Ovary (tissue), 9 donors: ENCODE data around the gene DNAH17. TPM values are rescaled to one million over a fixed set of nuclear protein-coding genes. Genes with fewer than 3 reads are reported as not detected.

Source experiments
- DNase-seq, 5 donors: peaks; one replicate each; pipeline ENCODE4 v3.0.0-alpha.2; 2019 to 2020
- H3K27ac ChIP-seq, 2 donors: fragments of 200-600 bp; one replicate each; pipeline versions ENCODE4 v1.5.1 to v1.8.0; 2019 to 2022
- H3K27me3 ChIP-seq: fragments of 200-600 bp; one replicate; pipeline ENCODE4 v1.8.0; 2022
- H3K36me3 ChIP-seq: fragments of 200-600 bp; sonication (generic); one replicate; pipeline ENCODE4 v1.5.1; 2019
- H3K4me1 ChIP-seq: one replicate; pipeline ENCODE4 v1.8.1; 2013; ENCODE audit warnings: mild to moderate bottlenecking, moderate library complexity; ENCODE audit not compliant: insufficient read depth
- H3K4me3 ChIP-seq: fragments of 200-600 bp; sonication (generic); one replicate; pipeline ENCODE4 v1.5.1; 2017
- H3K9me3 ChIP-seq, 2 donors: fragments of 200-600 bp in 1 of 2; sonication (generic) in 1 of 2; one replicate each; pipeline versions ENCODE4 v1.5.1 to v1.8.1; 2013 to 2019; ENCODE audit warnings: mild to moderate bottlenecking in 1 of 2, moderate library complexity in 1 of 2
- EP300 ChIP-seq: sonication (generic); formaldehyde crosslinking; IDR thresholded peaks from one replicate; pipeline ENCODE4 v1.6.1; 2017; ENCODE audit warnings: antibody characterized with exemption
- POLR2A ChIP-seq: fragments of 450-650 bp; IDR thresholded peaks from one replicate; pipeline ENCODE4 v1.6.1; 2017; ENCODE audit warnings: antibody characterized with exemption, mild to moderate bottlenecking, moderate library complexity
- WGBS, 3 donors: extraction: QIAGEN DNeasy Blood & Tissue Kit in 1 of 3; methylation state at CpG; one replicate each; pipeline versions ENCODE4 v1.1.5 to v1.1.7; 2013 to 2017; 5-methylcytosine and 5-hydroxymethylcytosine counted together
- intact Hi-C, 4 donors: fragments of 100-400 bp; cut with DNase I; formaldehyde crosslinking; loops; one replicate each; pipeline versions ENCODE4 v1.11.0 to v1.15.1; 2022 to 2023
- polyA plus RNA-seq, 2 donors: library from polyadenylated mRNA; stranded (reverse); fragments of 200-250 nt in 1 of 2; fragments of 350-450 nt in 1 of 2; fragmentation: Illumina TruSeq in 1 of 2; extraction: RNeasy Lipid Tissue Mini Kit (QIAGEN cat#74804) in 1 of 2; gene quantifications; one replicate each; pipeline ENCODE4 v1.2.3, GENCODE V29; 2013 to 2014
- total RNA-seq, 7 donors: library from RNA; depleted of rRNA in 2 of 7; stranded (reverse); fragments of >200 nt in 2 of 7; fragmentation: NEBNext Ultra II Directional in 3 of 7; extraction: Animal tissue kit (Norgen Biotek cat#: 25700) in 3 of 7; gene quantifications; one replicate each; pipeline versions ENCODE4 v1.1.0 to v1.2.4, GENCODE V29; 2016 to 2023
- TF ChIP-seq, protein P1 (sequence below), 3 donors: fragments of 450-650 bp in 2 of 3; fragments of 200-600 bp in 1 of 3; IDR thresholded peaks; one replicate each; pipeline versions ENCODE4 v1.5.1 to v1.8.0; 2016 to 2022; ENCODE audit warnings: antibody characterized with exemption in 3 of 3, mild to moderate bottlenecking in 1 of 3
- donor health status: DM: no; HTN: no; CAD: no; lungs with moderate emphysema.
- donor health status: DM: no; HTN: no; CAD: no.
- donor health status: Bipolar disorder and iron deficiency.
- donor health status: DM: yes; HTN: yes; CAD: no.
- donor health status: DM: no; HTN: no; CAD: no.
- donor health status: DM: yes; HTN: yes; CAD: no.

Gene DNAH17
- total and polyA plus RNA-seq, 9 donors = 0.07 to 0.25 (median 0.12) TPM; not detected in 6

DNA sequence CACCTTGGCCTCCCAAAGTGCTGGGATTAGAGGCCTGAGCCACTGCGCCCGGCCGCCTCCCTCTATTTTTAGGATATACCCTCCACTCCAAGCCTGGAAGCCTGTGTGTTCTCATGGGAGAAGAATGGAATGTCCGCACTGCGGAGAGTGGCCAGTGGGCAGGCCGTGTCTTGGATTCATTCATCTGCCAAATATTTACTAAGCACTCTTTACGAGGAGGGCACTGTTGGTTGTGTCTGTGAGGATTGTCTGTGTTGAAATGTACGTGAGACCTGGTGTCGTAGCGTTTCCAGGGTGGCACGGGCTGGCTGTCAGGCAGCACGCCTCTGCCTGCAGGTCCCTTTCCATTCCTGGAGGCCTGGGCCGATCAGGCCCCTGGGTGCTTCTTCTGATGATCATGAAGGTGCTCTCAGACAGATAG, 179.5 kb downstream of the DNAH17 start:
- Histone ChIP-seq H3K27ac (no peak overlapping the region), H3K36me3 (no peaks in the 10 kb centered on the region), H3K27me3 (no peaks in the 10 kb centered on the region), H3K4me3 (no peak overlapping the region), H3K9me3 (no peaks in the 10 kb centered on the region), H3K4me1 (peaks cover 2% of the 10 kb centered on the region)
- WGBS, 3 donors = 30 to 38% (median 36%) methylated on average over 13 of the region's 13 CpGs
- intact Hi-C loops = no loop called here
- no peak for DNase-seq
- TF ChIP-seq, protein P1, sequence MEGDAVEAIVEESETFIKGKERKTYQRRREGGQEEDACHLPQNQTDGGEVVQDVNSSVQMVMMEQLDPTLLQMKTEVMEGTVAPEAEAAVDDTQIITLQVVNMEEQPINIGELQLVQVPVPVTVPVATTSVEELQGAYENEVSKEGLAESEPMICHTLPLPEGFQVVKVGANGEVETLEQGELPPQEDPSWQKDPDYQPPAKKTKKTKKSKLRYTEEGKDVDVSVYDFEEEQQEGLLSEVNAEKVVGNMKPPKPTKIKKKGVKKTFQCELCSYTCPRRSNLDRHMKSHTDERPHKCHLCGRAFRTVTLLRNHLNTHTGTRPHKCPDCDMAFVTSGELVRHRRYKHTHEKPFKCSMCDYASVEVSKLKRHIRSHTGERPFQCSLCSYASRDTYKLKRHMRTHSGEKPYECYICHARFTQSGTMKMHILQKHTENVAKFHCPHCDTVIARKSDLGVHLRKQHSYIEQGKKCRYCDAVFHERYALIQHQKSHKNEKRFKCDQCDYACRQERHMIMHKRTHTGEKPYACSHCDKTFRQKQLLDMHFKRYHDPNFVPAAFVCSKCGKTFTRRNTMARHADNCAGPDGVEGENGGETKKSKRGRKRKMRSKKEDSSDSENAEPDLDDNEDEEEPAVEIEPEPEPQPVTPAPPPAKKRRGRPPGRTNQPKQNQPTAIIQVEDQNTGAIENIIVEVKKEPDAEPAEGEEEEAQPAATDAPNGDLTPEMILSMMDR (IDR thresholded peaks at IDR 0.05) = no peak
- TF ChIP-seq POLR2A (no peak), EP300 (no peak)

DNA sequence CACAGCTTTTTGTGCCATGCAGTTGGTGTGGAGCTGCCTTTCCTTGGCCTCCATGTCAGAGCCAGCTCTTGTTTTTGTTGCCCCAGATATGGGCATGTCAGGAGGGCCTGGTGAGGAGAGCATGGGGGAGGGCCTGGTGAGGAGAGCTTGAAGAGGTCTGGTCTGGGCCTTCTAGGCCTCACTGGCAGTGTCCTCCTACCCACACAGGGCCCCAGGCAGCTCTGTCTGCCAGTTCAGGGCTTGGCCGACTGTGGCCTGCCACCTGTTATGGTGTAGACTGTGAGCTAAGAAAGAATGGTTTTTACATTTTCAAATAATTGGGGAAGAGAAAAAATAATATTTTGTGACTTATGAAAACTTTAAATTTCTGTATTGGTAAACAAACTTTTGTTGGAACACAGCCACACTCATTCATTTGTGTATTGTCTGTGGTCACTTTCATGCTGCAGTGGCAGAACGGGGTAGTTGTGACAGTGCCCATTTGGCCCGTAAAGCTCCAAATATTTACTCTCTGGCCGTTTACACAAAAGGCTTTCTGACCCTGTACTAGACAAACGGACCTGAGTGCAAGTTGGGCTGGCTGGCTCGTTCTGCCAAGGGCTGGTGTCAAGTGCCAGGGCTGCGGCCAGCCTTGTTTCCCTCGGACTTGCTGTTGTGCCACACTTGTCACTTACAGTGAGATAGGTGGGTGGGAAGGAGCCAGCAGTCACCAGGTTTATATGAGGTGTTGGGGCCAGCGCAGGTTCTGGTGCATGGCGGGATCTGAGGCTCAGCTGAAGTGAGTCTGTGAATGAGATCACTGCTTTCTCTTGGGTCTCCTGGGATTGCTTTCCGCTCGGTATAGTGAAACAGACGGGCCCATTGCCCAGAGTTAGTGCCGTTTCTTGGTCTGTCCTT, 180.5 kb downstream of the DNAH17 start:
- no peaks in the 10 kb centered on the region for H3K36me3 ChIP-seq
- intact Hi-C loops = no loop called here
- WGBS, 3 donors = 64 to 73% (median 69%) methylated on average over 14 of the region's 14 CpGs

DNA sequence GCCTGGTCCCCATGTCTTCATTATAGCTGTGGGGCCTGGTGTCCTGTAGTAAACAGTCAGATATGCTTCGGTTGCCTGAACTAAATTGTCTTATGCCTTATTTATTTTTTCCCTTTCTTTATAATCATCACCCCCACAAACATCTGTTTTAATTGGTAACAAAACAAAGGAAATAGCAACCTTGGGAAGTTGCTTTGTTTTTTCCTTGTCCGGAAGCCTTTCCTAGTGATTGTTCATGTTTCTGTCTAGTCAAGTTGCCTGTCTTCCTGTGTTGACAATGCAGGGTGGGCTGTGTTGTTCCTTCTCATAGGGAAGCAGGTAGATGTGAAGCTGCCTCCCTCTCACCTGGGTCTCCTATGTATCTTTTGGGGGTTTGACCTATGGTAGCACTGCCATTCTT, 182.0 kb downstream of the DNAH17 start:
- H3K36me3 ChIP-seq = no peaks in the 10 kb centered on the region
- no peak for TF ChIP-seq EP300
- TF ChIP-seq POLR2A = no peak
- TF ChIP-seq, protein P1 (IDR thresholded peaks at IDR 0.05) = no peak
- H3K27ac ChIP-seq = no peak overlapping the region
- no peak for DNase-seq
- 46 to 63% (median 49%) methylated on average over 2 of the region's 2 CpGs for WGBS, 3 donors
- no peaks in the 10 kb centered on the region for H3K27me3 ChIP-seq
- no peaks in the 10 kb centered on the region for H3K9me3 ChIP-seq
- intact Hi-C loops = no loop called here
- no peak overlapping the region for H3K4me3 ChIP-seq
- peaks cover 3% of the 10 kb centered on the region for H3K4me1 ChIP-seq

More for the DNA sequence above, 180.5 kb downstream of the DNAH17 start:
- Histone ChIP-seq H3K4me1 (peaks cover 2% of the 10 kb centered on the region), H3K27me3 (no peaks in the 10 kb centered on the region), H3K27ac (no peak overlapping the region), H3K9me3 (no peaks in the 10 kb centered on the region), H3K4me3 (no peak overlapping the region)
- TF ChIP-seq, protein P1 (IDR thresholded peaks at IDR 0.05) = no peak
- TF ChIP-seq EP300 = no peak
- DNase-seq = no peak

DNA sequence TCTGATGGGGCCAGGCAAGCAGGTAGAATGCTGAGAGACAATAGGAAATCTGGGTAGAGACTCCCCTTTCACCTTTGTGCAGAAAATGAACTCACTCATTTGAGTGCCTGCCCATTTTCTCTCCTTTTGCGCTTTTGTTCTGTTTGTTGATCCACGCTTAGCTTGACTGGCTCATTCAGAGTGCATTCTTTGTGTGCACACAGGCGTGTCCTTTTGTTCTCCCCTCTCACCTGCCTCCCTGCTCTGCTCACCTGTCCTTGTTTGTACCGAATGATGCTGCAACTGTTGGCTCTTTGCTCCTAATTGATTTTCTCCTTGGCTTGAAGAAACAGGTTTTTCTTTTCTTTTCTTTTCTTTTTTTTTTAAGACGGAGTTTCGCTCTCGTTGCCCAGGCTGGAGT, 183.0 kb downstream of the DNAH17 start:
- Histone ChIP-seq H3K36me3 (no peaks in the 10 kb centered on the region), H3K27ac (no peak overlapping the region), H3K4me1 (peaks cover 5% of the 10 kb centered on the region), H3K9me3 (no peaks in the 10 kb centered on the region), H3K27me3 (no peaks in the 10 kb centered on the region), H3K4me3 (no peak overlapping the region)
- intact Hi-C loops = no loop called here
- WGBS, 3 donors = 91 to 96% (median 94%) methylated on average over 7 of the region's 7 CpGs
- TF ChIP-seq, protein P1 (IDR thresholded peaks at IDR 0.05) = no peak
- TF ChIP-seq POLR2A (no peak), EP300 (no peak)
- DNase-seq = no peak
